HTERT RPE-1 (cell line): ENCODE data around the gene ALG14.
"Not testable (repeated sequence)": the region's sequence is repeated elsewhere in the genome, so short reads cannot be mapped to it uniquely, and the experiment has no call there.

ENCODE experiments used
- in situ Hi-C: fragments of 300-500 bp; cut with MboI; formaldehyde crosslinking; loops from 4 replicates; pipeline ENCODE4 v1.14.3; 2020; ENCODE audit warnings: low sequenced_read_pairs

ALG14 gene

GRCh38 chr1:94961582-94961981, 111.2 kb downstream of the ALG14 start:
- in situ Hi-C loops: no loop called here

GRCh38 chr1:94958081-94958480, 114.7 kb downstream of the ALG14 start:
- in situ Hi-C loops: no loop called here

GRCh38 chr1:94955767-94956632, 116.8 kb downstream of the ALG14 start:
- in situ Hi-C loops: no loop called here

- in situ Hi-C loops: no loop called here
Observed at GRCh38 chr1:94954263-94955220, 118.2 kb downstream of the ALG14 start.

- in situ Hi-C loops: no loop called here
Observed at GRCh38 chr1:94953746-94954145, 119.0 kb downstream of the ALG14 start.

GRCh38 chr1:94953107-94953506, 119.6 kb downstream of the ALG14 start:
- in situ Hi-C loops: no loop called here

- in situ Hi-C loops: no loop called here
Observed at GRCh38 chr1:94952539-94952938, 120.2 kb downstream of the ALG14 start.

- in situ Hi-C loops: no loop called here
Observed at GRCh38 chr1:94951509-94952208, 121.1 kb downstream of the ALG14 start.

GRCh38 chr1:94951046-94951445, 121.7 kb downstream of the ALG14 start:
- in situ Hi-C loops: no loop called here

GRCh38 chr1:94949681-94950661, 122.8 kb downstream of the ALG14 start:
- in situ Hi-C loops: no loop called here

GRCh38 chr1:94947437-94947836, 125.3 kb downstream of the ALG14 start:
- in situ Hi-C loops: no loop called here

GRCh38 chr1:94946886-94947285, 125.9 kb downstream of the ALG14 start:
- in situ Hi-C loops: no loop called here

GRCh38 chr1:94942171-94943128, 130.3 kb downstream of the ALG14 start:
- in situ Hi-C loops: no loop called here

- in situ Hi-C loops: not testable (repeated sequence)
Observed at GRCh38 chr1:94941480-94941879, 131.3 kb downstream of the ALG14 start.

GRCh38 chr1:94940738-94941137, 132.0 kb downstream of the ALG14 start:
- in situ Hi-C loops: no loop called here

GRCh38 chr1:94937820-94938219, 134.9 kb downstream of the ALG14 start:
- in situ Hi-C loops: no loop called here

- in situ Hi-C loops: no loop called here
Observed at GRCh38 chr1:94936861-94937620, 135.7 kb downstream of the ALG14 start.

GRCh38 chr1:94935476-94935875, 137.3 kb downstream of the ALG14 start:
- in situ Hi-C loops: no loop called here
